Lower lobe of right lung (tissue), 2 donors: ENCODE results near the gene PTPRN2. TPM values are rescaled to one million over a fixed set of nuclear protein-coding genes. Genes with fewer than 3 reads are reported as not detected.

Experiments used
- ATAC-seq, 2 donors: fragments of 200-7000 bp; cut with Tn5 transposase; one replicate each; pipeline ENCODE4 v1.9.1; 2020 to 2022; ENCODE audit warnings: mild to moderate bottlenecking in 2 of 2, moderate library complexity in 2 of 2
- DNase-seq: peaks from one replicate; pipeline ENCODE4 v3.0.0-alpha.2; 2020
- H3K27ac ChIP-seq: fragments of 200-600 bp; one replicate; pipeline ENCODE4 v1.8.0; 2022
- H3K27me3 ChIP-seq: fragments of 200-600 bp; one replicate; pipeline ENCODE4 v1.8.0; 2022; ENCODE audit warnings: low read depth
- H3K36me3 ChIP-seq: fragments of 200-600 bp; one replicate; pipeline ENCODE4 v1.8.0; 2022; ENCODE audit warnings: mild to moderate bottlenecking
- H3K4me1 ChIP-seq: fragments of 200-600 bp; one replicate; pipeline ENCODE4 v1.8.0; 2022
- H3K4me3 ChIP-seq: fragments of 200-600 bp; one replicate; pipeline ENCODE4 v1.8.0; 2022; ENCODE audit warnings: mild to moderate bottlenecking
- H3K9me3 ChIP-seq: fragments of 200-600 bp; one replicate; pipeline ENCODE4 v1.8.0; 2022
- intact Hi-C: fragments of 100-400 bp; cut with DNase I; formaldehyde crosslinking; loops from one replicate; pipeline ENCODE4 v1.11.0; 2022
- total RNA-seq: library from RNA; stranded (reverse); fragmentation: NEBNext Ultra II Directional; extraction: Animal tissue kit (Norgen Biotek cat#: 25700); gene quantifications from one replicate; pipeline ENCODE4 v1.2.1, GENCODE V29; 2021
- TF ChIP-seq, protein P1 (sequence below): fragments of 200-600 bp; IDR thresholded peaks from one replicate; pipeline ENCODE4 v1.8.0; 2022; ENCODE audit warnings: antibody characterized with exemption, mild to moderate bottlenecking
- donor health status: DM: no; HTN: yes; CAD: no; lungs with severe emphysema.

Gene PTPRN2
- total RNA-seq, 1 donor from 2014 or later = 6.8 TPM

- ATAC-seq = no peak
- H3K9me3 ChIP-seq = peaks cover 32% of the 10 kb centered on the region
These were observed 471.4 kb downstream of the PTPRN2 start for GRCh38 chr7:158116235-158116634.

DNA sequence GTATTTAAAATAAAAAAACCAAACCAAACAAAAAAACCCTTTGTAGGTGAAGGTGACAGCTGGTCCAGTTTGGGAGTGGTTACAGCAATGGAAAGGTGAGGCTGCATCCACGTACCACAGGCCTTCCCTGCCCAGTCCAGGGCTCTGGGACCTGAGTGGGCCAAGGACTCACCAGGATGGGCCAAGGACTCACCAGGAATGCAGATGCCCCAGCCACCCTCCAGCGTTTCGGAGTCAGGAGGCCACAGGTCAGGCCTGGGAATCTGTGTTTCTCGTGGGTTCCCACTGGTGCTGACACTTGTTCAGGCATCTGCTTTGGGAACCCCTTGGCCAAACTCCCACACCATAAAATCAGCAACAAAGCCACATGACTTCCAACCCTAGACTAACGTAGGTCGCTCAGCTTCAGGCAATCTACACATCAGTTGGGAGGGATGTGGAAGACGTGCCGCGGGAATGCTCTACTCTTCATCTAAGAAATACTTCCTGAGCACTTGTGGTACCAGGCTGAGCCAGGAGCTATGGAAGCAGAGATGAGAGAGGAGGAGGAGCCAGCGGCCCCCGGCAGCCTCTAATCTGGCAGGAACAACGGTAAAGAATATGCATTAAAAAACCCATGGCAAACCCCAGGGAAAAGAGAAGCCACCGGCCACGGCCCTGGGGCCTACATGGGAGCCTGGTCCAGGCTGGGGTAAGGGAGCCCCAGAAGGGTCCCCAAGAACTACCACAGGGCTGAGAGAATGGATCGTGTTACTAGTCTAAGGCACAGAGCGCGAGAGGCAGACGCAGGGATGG is 473.4 kb downstream of the PTPRN2 start:
- Histone ChIP-seq H3K27me3 (no peaks in the 10 kb centered on the region), H3K27ac (no peak overlapping the region), H3K36me3 (no peaks in the 10 kb centered on the region), H3K4me3 (no peak overlapping the region), H3K4me1 (no peaks in the 10 kb centered on the region), H3K9me3 (peaks cover 32% of the 10 kb centered on the region)
- intact Hi-C loops = no loop called here
- TF ChIP-seq, protein P1, sequence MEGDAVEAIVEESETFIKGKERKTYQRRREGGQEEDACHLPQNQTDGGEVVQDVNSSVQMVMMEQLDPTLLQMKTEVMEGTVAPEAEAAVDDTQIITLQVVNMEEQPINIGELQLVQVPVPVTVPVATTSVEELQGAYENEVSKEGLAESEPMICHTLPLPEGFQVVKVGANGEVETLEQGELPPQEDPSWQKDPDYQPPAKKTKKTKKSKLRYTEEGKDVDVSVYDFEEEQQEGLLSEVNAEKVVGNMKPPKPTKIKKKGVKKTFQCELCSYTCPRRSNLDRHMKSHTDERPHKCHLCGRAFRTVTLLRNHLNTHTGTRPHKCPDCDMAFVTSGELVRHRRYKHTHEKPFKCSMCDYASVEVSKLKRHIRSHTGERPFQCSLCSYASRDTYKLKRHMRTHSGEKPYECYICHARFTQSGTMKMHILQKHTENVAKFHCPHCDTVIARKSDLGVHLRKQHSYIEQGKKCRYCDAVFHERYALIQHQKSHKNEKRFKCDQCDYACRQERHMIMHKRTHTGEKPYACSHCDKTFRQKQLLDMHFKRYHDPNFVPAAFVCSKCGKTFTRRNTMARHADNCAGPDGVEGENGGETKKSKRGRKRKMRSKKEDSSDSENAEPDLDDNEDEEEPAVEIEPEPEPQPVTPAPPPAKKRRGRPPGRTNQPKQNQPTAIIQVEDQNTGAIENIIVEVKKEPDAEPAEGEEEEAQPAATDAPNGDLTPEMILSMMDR = no peak
- DNase-seq = no peak
- ATAC-seq = no peak

More at GRCh38 chr7:158116235-158116634, 471.4 kb downstream of the PTPRN2 start:
- Histone ChIP-seq H3K36me3 (no peaks in the 10 kb centered on the region), H3K27ac (no peak overlapping the region), H3K4me3 (no peak overlapping the region), H3K27me3 (no peaks in the 10 kb centered on the region), H3K4me1 (no peaks in the 10 kb centered on the region)
- no peak for DNase-seq
- intact Hi-C loops = no loop called here
- TF ChIP-seq, protein P1 = no peak

DNA sequence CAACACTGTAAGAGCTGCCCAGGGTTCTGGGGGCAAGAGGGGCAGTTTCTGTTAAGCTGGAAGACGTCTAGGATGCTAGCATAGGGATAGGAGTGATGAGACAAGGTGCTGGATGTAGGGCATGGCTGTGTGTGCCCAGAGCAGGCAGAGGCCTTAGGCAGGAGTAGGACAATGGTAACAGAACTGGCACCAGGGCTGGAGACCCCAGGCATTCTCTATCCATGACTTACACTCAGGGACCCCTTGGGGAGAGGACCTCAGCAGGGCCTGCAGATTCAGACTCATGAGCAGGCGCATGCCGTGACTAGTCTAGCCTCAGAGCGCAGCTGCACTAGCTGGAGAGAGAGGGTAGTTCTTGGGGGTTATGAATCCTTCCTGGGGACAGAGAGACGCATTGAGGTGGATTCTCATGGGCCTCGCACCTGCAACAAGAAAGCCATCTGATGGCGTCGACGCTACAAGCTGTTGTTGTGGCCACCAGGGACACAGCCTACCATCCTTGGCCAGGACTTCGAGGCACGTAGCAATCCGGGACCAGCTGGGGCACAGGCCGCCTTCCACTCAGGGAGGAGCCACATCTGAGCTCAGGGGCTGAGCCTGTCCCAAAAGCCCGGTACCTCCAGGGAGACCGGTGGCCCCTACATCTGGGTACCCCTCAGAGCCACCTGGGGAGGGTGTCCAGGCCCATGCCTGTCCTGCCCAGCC is 474.1 kb downstream of the PTPRN2 start:
- no peak overlapping the region for H3K27ac ChIP-seq
- no peak overlapping the region for H3K4me3 ChIP-seq
- ATAC-seq = no peak
- intact Hi-C loops = no loop called here
- H3K36me3 ChIP-seq = no peaks in the 10 kb centered on the region
- TF ChIP-seq, protein P1 = no peak
- no peak for DNase-seq
- H3K27me3 ChIP-seq = no peaks in the 10 kb centered on the region
- H3K4me1 ChIP-seq = no peaks in the 10 kb centered on the region
- H3K9me3 ChIP-seq = peaks cover 27% of the 10 kb centered on the region

DNA sequence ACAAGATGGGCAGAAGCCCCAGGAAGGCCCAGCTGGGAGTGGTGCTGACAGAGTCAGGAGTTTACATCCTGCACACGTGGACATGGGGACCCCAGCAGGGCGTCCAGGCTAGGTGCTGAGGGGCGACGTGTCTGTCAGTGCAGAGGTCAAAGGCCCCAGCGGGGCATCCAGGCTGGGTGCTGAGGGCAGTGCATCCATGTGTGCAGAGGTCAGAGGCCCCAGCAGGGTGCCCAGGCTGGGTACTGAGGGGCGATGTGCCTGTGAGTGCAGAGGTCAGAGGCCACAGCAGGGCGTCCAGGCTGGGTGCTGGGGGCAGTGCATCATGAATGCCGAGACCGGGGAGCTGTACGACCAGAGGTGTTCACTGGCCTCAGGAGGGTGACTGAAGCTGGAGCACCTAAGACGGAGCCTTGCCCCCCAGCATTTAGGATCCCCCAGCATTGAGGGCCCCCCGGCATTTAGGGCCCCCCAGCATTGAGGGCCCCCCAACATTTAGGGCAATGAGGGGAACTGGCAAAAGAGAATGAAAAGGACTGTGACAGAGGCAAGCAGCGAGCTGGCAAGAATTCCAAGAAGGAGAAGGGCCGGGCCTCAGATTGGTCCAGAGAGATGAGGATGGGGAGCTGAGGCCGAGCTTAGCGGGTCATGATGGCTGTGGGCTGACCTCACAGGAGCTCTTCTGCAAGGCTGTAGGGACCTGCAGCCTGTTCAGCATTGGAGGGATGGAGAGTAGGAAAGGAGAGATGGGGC is 474.9 kb downstream of the PTPRN2 start:
- ATAC-seq = no peak
- peaks cover 20% of the 10 kb centered on the region for H3K9me3 ChIP-seq

More for the DNA sequence above, 474.9 kb downstream of the PTPRN2 start:
- H3K4me3 ChIP-seq = no peak overlapping the region
- no peak overlapping the region for H3K27ac ChIP-seq
- no peak for DNase-seq
- intact Hi-C loops = no loop called here
- TF ChIP-seq, protein P1 = no peak
- no peaks in the 10 kb centered on the region for H3K4me1 ChIP-seq
- H3K36me3 ChIP-seq = no peaks in the 10 kb centered on the region
- H3K27me3 ChIP-seq = no peaks in the 10 kb centered on the region
